HG02885 (cell line): Measurements from ENCODE around the gene PTCH2.
"Not testable (repeated sequence)": the region's sequence is repeated elsewhere in the genome, so short reads cannot be mapped to it uniquely, and the experiment has no call there.

Experiments used
- ATAC-seq: cut with Tn5 transposase; IDR thresholded peaks from one replicate; pipeline ENCODE4 v1.9.1; 2021; ENCODE audit warnings: mild to moderate bottlenecking; ENCODE audit not compliant: unreplicated experiment, poor library complexity

Gene PTCH2

GRCh38 chr1:44821240-44821715 lies 21.8 kb downstream of the PTCH2 start:
- ATAC-seq, result no peak

DNA sequence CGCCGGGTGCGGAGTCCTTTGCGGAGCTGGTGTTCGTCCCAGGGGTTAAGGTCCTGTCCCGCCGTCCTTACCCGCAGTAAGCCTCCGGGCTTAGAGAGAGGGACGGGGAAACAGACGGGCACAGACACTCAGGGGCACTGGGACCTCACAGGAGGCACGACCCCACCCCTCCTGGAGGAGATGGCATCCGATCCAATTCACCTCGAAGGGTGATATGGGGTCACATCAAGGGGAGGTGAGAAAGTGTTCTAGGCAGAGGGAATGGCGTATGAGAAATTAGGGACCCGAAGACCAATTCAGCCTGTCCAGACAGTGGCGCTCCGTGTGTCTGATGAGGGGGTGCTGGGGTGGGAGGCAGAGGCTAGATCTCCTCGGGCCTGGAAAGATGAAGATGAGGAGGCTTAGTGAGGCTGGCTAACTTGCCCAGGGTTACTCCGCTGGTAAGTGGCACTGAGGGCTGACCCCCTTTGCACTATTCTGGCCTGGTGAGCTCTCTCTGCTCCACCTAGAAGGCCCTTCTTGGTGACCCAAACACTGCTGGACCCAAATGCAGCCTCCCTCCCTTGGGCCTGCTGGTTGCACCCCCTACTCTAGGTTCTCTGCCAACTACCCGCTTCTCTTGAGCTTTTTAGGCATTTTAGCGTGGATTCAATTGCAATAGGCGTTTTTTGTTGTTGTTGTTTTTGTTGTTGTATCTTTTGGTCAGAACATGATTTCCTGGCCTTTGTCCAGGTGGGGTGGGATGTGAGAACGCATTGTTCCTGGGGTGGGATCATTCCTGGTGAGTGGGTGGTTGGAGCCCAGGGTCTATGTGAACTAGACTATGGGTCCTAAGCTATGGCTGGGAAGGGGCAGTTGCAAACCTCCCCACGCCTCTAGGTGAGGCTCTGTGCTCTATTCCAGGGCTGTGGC lies 22.5 kb downstream of the PTCH2 start:
- no peak for ATAC-seq

GRCh38 chr1:44819608-44820327 lies 23.3 kb downstream of the PTCH2 start:
- peak; percentile 81 for ATAC-seq

DNA sequence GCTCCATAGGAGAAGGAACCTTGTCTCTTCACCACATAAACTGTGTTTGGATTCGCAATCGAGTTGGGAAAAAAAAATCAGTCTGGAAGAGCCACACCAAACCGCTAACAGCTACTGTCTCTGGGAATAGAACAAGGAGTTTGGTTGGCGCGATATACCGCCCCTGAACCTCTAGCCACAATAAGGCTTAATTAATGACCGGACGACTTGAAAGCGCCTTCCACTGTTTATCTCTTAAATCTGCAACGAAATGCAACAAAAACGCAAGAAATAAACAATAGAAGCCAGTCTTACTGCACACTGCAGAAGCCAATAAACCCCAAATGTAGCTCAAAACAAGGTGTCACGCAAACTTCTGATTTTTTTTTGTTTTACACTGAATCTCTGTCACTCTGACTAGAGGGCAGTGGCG lies 23.9 kb downstream of the PTCH2 start:
- no peak for ATAC-seq

DNA sequence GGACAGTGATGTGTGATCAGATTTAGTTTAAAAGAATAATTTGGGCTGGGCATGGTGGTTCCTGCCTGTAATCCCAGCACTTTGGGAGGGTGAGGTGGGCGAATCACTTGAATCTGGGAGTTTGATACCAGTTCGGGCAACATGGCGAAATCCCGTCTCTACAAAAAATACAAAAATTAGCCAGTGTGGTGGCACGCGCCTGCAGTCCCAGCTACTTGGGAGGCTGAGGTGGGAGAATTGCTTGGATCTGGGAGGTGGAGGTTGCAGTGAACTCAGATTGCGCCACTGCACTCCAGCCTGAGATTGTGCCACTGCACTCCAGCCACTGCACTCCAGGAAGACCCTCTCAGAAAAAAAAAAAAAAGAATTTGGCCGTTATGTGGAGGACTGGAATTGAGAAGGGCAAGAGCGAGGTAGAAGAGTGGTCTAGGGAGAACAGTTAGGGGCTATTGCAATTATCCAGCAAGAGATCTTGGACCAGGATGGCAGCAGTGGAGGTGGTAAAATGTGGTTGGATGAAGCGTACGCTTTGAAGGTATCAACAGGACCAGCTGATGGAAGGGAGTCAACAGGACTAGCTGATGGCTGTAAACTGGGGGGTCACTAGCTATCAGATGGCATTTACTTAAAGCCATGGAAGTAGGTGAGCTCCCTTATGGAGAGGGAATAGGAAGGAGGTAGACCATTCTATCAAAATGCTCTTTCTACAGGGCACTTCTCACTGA lies 25.1 kb downstream of the PTCH2 start:
- ATAC-seq, result no peak

DNA sequence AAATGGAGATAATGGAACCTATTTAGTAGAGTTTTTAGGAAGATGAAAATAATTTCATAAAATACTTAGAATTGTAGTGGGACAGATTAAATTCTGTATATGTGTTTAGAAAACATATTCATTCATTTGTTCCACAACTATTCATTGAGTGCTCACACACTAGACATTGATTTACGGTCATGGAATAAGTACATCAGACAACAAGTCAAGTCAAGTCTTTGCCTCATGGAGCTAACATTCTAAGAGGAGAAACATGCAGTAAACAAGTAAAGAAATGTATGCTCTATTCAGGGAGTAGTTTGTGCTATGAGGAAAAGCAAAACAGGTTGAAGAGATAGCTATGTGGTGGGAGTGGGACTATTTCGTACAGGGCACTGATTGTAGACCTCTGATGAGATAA lies 25.7 kb downstream of the PTCH2 start:
- ATAC-seq, result no peak

DNA sequence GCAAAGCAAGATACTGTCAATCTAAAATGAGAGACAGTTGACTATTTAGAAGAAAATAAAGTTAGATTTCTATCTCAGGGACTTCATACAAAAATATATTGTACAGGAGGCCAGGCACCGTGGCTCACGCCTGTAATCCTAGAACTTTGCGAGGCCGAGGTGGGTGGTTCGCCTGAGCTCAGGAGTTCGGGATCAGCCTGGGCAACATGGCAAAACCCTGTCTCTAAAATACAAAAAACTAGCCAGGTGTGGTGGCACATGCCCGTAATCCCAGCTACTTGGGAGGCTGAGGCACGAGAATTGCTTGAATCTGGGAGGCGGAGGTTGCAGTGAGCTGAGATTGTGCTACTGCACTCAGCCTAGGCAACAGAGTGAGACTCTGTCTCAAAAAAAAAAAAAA lies 27.1 kb downstream of the PTCH2 start:
- ATAC-seq, result not testable (repeated sequence)

GRCh38 chr1:44812822-44813543 lies 30.1 kb downstream of the PTCH2 start:
- ATAC-seq, result no peak

DNA sequence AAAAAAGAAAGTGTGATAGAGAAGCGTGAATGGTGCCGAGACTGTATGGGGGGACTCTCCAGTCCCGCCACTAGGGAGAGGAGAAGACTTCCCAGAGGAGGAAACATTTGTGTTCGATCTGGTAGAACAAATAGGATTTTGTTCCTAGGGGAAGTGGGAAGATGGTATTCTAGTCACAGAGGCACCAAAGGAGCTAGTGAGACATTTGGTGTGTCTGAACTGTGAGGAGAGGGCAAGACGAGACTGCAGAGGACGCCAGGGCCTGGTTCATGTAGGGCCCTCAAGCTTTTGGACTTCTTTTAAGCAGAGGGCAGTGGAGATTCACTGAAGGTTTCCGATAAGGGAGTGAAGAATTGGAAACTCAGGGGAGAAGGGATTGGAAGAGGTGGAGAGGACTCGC lies 31.8 kb downstream of the PTCH2 start:
- no peak for ATAC-seq

DNA sequence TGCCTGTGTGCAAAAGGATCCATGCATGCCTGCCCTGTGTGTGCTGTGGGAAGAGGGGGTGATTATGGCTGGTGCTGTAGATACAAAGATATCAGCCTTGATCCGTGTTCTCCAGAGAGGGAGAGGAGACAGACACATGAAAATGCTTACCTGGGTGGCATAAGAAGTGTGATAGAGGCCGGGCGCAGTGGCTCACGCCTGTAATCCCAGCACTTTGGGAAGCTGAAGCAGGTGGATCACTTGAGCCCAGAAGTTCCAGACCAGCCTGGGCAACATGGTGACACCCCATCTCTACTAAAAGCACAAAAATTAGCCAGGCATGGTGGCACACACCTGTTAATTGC lies 32.3 kb downstream of the PTCH2 start:
- ATAC-seq, result not testable (repeated sequence)

- ATAC-seq, result no peak
Observed at GRCh38 chr1:44810101-44810761, 32.8 kb downstream of the PTCH2 start.

GRCh38 chr1:44808938-44809917 lies 33.8 kb downstream of the PTCH2 start:
- ATAC-seq, result peak; percentile 50

DNA sequence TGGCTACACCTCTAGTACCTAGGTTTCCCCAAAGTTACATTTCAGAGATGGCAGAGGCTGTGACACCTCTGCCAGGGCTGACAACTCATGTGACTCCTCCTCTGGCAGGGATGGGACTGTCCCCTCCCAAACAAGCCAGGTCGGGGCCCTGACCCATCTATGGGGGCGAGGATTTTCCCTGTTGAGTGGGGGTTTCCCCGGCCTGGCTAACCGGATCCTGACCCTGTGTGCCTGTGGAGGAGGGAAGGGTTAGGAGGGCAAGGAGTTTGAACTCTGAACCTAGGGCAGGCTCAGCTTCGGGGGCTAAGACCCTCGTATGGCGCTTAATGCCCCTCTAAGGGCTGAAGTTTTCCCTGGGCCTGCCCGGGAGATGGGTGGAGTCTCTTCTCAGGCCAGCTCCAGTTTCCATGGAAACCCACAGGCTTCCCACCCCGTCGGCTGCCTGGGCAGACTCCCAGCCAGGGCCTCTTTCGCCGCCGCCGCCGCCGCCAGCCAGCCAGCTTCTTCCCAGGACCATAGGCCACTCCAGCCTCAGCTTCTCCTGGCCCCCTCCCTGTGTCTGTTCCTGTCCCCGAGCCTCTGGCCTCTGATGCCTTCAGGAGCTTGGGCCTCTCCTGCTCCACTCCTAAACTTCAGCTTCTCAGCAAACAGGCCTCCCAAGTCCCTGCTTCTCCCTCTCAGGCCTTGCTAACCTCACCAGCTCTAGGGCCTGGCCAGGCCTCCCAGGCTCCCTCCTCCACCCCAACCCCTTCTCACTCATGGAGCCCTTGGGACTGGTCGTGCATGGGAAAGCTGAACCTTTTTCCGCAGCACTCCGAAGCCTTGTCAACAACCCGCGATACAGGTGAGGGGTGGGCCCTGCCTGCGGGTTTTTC lies 34.8 kb downstream of the PTCH2 start, which contains the start of gene BTBD19:
Gene BTBD19 (plus strand): TSS at position 461 of the 875 bp plus-strand sequence. CDS start 298 bp downstream, at position 759.
- peak; percentile 37 for ATAC-seq

GRCh38 chr1:44807364-44808062 lies 35.5 kb downstream of the PTCH2 start:
- peak; percentile 44 for ATAC-seq

DNA sequence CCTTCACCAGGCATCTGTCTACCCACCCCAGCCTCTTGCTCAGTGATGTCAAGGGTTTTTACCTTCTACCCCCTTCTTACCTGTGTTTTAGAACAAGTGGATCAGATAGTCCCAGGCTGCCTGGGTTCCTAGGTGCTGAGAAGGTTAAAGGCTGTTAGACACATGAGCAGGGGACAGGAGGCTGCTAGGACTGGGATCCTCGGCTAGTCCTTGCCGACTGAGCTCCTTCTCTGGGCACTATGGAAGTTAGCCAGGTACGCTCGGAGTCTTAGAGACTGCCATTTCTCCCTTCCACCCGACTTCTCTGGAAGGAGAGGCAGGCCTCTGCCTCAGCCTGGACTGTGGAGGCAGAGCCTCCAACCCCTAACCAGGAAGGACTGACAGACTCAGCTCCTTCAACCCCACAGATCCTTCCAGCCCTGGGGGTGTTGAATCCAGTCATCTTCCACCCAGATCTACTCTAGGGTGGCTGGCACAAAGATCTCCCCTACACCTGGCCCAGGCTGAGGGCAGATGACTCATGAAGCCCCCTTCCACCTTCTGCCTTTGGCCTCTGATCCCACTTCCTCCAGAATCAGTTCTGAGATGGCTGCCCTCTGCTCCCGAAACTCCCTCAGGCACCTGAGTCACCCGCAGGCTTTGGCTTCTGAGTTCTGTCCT lies 36.2 kb downstream of the PTCH2 start, which contains the start of gene DYNLT4:
Gene DYNLT4 (minus strand): TSS at position 648 of the 660 bp plus-strand sequence. CDS start 683 bp downstream, outside the sequence.
- ATAC-seq, result no peak

- no peak for ATAC-seq
Observed at GRCh38 chr1:44806025-44806703, 36.9 kb downstream of the PTCH2 start.
